ENCODE data around the gene GET3.

GRCh38 chr19:12689581-12690216 lies 47.6 kb upstream of the GET3 start:
- no peak for TF ChIP-seq CTCF (conservative IDR thresholded peaks at IDR 0.05; ENCODE audit: low read depth, low read length)
- TF ChIP-seq CHD1 (IDR thresholded peaks at IDR 0.05; ENCODE audit: low read depth, low read length) = no peak
- TF ChIP-seq MXI1 (IDR thresholded peaks at IDR 0.05; ENCODE audit: borderline replicate concordance, low read depth, low read length) = no peak
- TF ChIP-seq FOS (IDR thresholded peaks at IDR 0.05; ENCODE audit: low read depth, low read length) = no peak
- no peak for TF ChIP-seq POLR2A (IDR thresholded peaks at IDR 0.05; ENCODE audit: low read depth, low read length)
